ENCODE data around the gene LMNTD2.

DNA sequence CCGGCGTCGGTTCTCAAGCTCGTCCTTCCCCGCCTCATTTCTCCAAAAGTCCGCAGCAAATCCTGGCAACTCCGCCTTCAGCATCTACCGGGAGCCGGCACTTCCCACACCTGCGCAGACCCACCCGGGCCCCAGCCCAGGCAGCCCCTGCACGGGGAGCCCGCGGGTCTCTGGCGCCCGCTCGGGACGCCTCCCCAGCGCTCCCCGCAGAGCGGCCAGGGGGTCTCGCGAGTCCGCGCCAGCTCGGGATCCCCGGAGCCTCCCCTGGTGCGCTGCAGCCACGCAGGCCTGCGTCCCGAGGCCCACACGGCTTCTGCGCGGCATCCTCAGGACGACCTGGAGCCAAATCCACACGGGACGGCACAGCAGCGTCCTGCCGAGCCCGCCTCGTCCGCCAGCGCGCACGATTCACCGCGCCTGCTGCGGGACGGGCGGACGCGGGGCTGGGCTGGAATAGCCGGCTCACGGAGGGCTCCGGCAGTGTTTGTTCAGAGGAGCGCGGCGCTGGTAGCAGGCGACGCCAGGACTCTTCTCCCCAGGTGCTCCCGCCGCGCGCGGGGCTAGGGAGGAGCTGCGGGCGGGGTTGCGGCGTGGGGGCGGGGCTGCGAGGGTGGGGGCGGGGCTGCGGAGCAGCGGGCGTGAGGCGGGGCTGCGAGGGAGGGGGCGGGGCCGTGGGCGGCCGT lies 14.9 kb upstream of the LMNTD2 start:
- TF ChIP-seq, protein P1, sequence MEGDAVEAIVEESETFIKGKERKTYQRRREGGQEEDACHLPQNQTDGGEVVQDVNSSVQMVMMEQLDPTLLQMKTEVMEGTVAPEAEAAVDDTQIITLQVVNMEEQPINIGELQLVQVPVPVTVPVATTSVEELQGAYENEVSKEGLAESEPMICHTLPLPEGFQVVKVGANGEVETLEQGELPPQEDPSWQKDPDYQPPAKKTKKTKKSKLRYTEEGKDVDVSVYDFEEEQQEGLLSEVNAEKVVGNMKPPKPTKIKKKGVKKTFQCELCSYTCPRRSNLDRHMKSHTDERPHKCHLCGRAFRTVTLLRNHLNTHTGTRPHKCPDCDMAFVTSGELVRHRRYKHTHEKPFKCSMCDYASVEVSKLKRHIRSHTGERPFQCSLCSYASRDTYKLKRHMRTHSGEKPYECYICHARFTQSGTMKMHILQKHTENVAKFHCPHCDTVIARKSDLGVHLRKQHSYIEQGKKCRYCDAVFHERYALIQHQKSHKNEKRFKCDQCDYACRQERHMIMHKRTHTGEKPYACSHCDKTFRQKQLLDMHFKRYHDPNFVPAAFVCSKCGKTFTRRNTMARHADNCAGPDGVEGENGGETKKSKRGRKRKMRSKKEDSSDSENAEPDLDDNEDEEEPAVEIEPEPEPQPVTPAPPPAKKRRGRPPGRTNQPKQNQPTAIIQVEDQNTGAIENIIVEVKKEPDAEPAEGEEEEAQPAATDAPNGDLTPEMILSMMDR (IDR thresholded peaks at IDR 0.05): no peak
- TF ChIP-seq, protein P2, sequence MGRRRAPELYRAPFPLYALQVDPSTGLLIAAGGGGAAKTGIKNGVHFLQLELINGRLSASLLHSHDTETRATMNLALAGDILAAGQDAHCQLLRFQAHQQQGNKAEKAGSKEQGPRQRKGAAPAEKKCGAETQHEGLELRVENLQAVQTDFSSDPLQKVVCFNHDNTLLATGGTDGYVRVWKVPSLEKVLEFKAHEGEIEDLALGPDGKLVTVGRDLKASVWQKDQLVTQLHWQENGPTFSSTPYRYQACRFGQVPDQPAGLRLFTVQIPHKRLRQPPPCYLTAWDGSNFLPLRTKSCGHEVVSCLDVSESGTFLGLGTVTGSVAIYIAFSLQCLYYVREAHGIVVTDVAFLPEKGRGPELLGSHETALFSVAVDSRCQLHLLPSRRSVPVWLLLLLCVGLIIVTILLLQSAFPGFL (CRISPR knock-in tag; IDR thresholded peaks at IDR 0.05; ENCODE audit: borderline replicate concordance): no peak

Data from WTC11 (cell line).